Measurements from ENCODE around the gene IER3. TPM values are rescaled to one million over a fixed set of nuclear protein-coding genes. Genes with fewer than 3 reads are reported as not detected.
A peak's percentile ranks its signal among the peaks of the same experiment; 100 is the strongest.

Gene IER3
- total RNA-seq (2014; rRNA removed; shearing (Covaris generic)), result 156 and 195 TPM in 2 replicates
- 319 and 384 TPM in 2 replicates for polyA plus RNA-seq (2015; cell fraction: cytosol; rRNA removed)
- polyA plus RNA-seq (2015; cell fraction: nucleus; rRNA removed), result 434 and 449 TPM in 2 replicates

GRCh38 chr6:30744054-30744805 is at the start of gene IER3:
Gene IER3, minus strand, starts transcription at chr6:30744547. Its CDS starts 29 bp downstream, at chr6:30744518.
- DNase-seq (ENCODE audit: low read depth), result peak; percentile 96

- peak; percentile 29 for DNase-seq (ENCODE audit: low read depth)
Observed at GRCh38 chr6:30793521-30794194, 49.3 kb upstream of the IER3 start.

- DNase-seq (ENCODE audit: low read depth), result no peak
Observed at GRCh38 chr6:30792786-30793185, 48.4 kb upstream of the IER3 start.

GRCh38 chr6:30790724-30791383 is 46.5 kb upstream of the IER3 start:
- DNase-seq (ENCODE audit: low read depth), result no peak

GRCh38 chr6:30789606-30790005 is 45.3 kb upstream of the IER3 start:
- no peak for DNase-seq (ENCODE audit: low read depth)

- DNase-seq (ENCODE audit: low read depth), result no peak
Observed at GRCh38 chr6:30787954-30788353, 43.6 kb upstream of the IER3 start.

GRCh38 chr6:30782425-30783014 is 38.2 kb upstream of the IER3 start:
- DNase-seq (ENCODE audit: low read depth), result peak; percentile 69

GRCh38 chr6:30781743-30782424 is 37.5 kb upstream of the IER3 start:
- peak; percentile 99 for DNase-seq (ENCODE audit: low read depth)

- DNase-seq (ENCODE audit: low read depth), result no peak
Observed at GRCh38 chr6:30781395-30781742, 37.0 kb upstream of the IER3 start.

- DNase-seq (ENCODE audit: low read depth), result no peak
Observed at GRCh38 chr6:30780642-30780920, 36.2 kb upstream of the IER3 start.

GRCh38 chr6:30779850-30780641 is 35.7 kb upstream of the IER3 start:
- no peak for DNase-seq (ENCODE audit: low read depth)

- no peak for DNase-seq (ENCODE audit: low read depth)
Observed at GRCh38 chr6:30778001-30778635, 33.8 kb upstream of the IER3 start.

GRCh38 chr6:30777155-30777485 is 32.8 kb upstream of the IER3 start:
- DNase-seq (ENCODE audit: low read depth), result no peak

- DNase-seq (ENCODE audit: low read depth), result no peak
Observed at GRCh38 chr6:30776390-30777154, 32.2 kb upstream of the IER3 start.

GRCh38 chr6:30775104-30775503 is 30.8 kb upstream of the IER3 start:
- DNase-seq (ENCODE audit: low read depth), result no peak

- DNase-seq (ENCODE audit: low read depth), result no peak
Observed at GRCh38 chr6:30774701-30775100, 30.4 kb upstream of the IER3 start.

- DNase-seq (ENCODE audit: low read depth), result no peak
Observed at GRCh38 chr6:30770592-30770991, 26.2 kb upstream of the IER3 start.

- no peak for DNase-seq (ENCODE audit: low read depth)
Observed at GRCh38 chr6:30769853-30770524, 25.6 kb upstream of the IER3 start.
